IPS-18a (cell line): ENCODE results near the gene ZNF254.

Source experiments
- H3K27ac ChIP-seq: one replicate; pipeline ENCODE4 v1.5.1; 2013; ENCODE audit warnings: low read length
- H3K27me3 ChIP-seq: one replicate; pipeline ENCODE4 v1.6.1; 2013; ENCODE audit warnings: mild to moderate bottlenecking, low read length; ENCODE audit not compliant: control insufficient read depth, insufficient read depth
- H3K36me3 ChIP-seq: one replicate; pipeline ENCODE4 v1.6.1; 2013; ENCODE audit warnings: low read depth, low read length; ENCODE audit not compliant: control insufficient read depth
- H3K4me1 ChIP-seq: one replicate; pipeline ENCODE4 v1.6.1; 2013; ENCODE audit warnings: low read depth, low read length; ENCODE audit not compliant: control insufficient read depth
- H3K4me3 ChIP-seq: one replicate; pipeline ENCODE4 v1.5.1; 2013; ENCODE audit warnings: low read length
- H3K9ac ChIP-seq: one replicate; pipeline ENCODE4 v1.6.1; 2013; ENCODE audit warnings: mild to moderate bottlenecking, low read length, moderate library complexity
- H3K9me3 ChIP-seq: one replicate; pipeline ENCODE4 v1.6.1; 2013; ENCODE audit warnings: low read depth, low read length; ENCODE audit not compliant: control insufficient read depth

ZNF254 gene

DNA sequence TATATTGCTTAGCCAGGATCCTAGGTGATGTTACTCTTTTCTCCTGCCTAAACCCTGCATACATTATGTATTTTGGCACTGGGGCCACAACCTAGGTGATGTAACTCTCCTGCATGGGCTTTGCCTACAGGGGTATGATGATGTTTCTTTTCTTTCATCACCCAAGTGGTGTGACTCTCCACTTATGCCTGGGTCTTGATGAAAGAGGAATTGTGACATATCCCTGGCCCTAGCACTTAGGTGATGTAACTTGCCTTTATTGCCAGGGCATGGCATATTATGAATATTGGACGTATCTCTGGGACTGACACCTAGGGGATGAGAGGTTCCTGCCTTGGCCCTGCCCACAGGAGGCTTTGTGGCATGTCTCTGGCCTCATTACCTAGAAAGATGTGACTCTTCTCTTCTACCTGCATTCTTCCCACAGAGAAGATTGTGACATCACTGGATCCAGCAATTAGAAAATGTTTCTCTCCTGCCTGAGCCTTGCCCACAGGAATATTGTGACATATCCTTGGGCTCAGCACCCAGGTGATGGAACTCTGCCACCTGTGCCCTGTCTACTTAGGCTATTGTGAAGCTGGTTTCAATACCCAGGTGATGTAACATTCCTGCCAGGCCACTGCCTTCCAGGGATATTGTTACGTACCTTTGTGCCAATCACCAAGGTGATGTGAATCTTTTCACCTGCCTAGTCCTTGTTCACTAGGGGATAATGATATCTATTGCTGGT, 27.3 kb upstream of the ZNF254 start:
- Histone ChIP-seq H3K9me3 (no peaks in the 10 kb centered on the region), H3K27ac (no peak overlapping the region), H3K9ac (no peak overlapping the region), H3K4me1 (no peaks in the 10 kb centered on the region), H3K36me3 (peaks cover 60% of the 10 kb centered on the region), H3K4me3 (no peak overlapping the region), H3K27me3 (no peaks in the 10 kb centered on the region)

DNA sequence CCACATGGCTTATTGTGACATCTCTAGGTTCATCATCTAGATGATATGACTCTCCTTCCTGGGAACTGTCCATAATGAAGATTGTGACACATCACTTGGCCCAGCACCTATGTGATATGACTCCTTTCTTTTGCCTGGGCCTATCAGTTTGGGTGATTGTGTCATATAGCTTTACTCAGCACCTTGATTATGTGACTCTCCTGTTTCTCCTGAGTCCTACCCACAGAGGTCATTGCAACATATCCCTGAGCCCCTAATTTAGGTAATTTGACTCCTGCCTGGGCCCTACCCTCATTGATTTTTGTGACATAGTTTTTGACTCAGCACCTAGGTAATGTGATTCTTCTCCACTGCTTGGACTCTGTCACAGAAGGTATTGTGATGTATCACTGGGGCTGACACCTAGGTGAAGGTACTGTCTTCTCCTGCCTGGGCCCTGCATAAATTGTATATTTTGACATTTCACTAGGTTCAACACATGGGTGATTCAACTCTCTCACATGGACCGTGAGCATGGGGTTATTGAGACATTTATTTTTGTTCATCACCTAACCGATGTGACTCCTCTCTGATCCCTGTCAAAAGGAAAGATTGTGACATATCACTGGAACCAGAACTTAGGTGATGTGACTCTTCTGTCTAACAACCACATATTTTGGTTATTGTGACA, 26.2 kb upstream of the ZNF254 start:
- no peak overlapping the region for H3K4me3 ChIP-seq
- no peaks in the 10 kb centered on the region for H3K9me3 ChIP-seq
- no peak overlapping the region for H3K9ac ChIP-seq
- H3K36me3 ChIP-seq, result peaks cover 61% of the 10 kb centered on the region
- no peak overlapping the region for H3K27ac ChIP-seq
- H3K27me3 ChIP-seq, result no peaks in the 10 kb centered on the region
- no peaks in the 10 kb centered on the region for H3K4me1 ChIP-seq

DNA sequence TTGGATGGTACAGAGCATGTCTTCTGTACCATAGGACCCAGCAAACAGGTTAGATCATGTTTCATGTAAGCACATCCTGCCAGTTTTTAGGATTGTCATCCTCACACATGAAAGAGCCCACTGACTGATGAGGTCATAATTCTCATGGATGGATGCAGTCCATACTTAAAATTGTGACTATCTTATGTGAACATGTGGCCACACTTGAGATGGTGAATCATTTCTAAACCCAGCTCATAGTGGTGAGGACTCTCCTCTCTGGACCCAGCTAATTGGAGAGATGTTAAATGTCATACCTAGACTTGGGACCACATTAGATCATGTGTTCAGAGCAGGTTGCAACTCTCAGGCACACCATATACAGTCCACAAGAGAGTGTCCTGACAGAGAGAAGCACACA, 24.8 kb upstream of the ZNF254 start:
- peaks cover 54% of the 10 kb centered on the region for H3K36me3 ChIP-seq

DNA sequence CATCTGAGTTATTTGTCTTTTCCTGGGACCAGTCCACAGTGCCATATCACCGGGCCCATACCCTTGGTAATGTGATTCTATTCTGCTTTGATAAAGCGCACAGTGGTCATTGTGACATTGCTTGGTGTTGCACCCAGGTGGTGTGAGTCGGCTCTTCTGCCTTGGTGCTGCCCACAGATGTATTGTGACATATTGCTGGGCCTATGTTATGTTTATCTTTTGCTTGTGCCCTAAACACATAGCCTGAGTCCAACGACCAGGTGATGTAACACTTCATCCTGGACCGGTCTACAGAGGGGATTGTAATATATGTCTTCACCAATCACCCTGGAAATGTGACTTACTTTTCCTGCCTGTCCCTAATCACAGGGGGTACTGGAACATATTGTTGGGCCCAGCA, 23.7 kb upstream of the ZNF254 start:
- Histone ChIP-seq H3K27me3 (no peaks in the 10 kb centered on the region), H3K27ac (no peak overlapping the region), H3K4me3 (no peak overlapping the region), H3K9ac (no peak overlapping the region), H3K4me1 (no peaks in the 10 kb centered on the region), H3K36me3 (peaks cover 55% of the 10 kb centered on the region), H3K9me3 (no peaks in the 10 kb centered on the region)

More for the DNA sequence above, 24.8 kb upstream of the ZNF254 start:
- Histone ChIP-seq H3K4me1 (no peaks in the 10 kb centered on the region), H3K27me3 (no peaks in the 10 kb centered on the region), H3K9ac (no peak overlapping the region), H3K27ac (no peak overlapping the region), H3K9me3 (no peaks in the 10 kb centered on the region), H3K4me3 (no peak overlapping the region)

DNA sequence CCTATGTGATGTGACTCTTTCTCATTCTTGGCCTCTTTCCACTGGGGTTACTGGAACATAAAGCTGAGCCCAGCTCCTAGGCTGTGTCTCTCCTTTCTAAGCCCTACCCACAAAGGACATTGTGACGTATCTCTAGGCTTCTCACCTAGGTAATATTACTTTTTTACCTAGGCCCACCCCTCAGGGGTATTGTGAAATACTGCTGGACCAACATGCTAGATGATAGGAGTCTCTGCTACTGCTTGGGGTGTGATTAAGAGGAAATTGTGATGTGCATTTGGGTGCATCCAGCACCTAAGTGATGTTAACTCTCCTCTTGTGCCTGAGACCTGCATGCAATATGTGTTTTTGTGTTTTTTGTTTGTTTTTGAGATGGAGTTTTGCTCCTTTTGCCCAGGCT, 22.8 kb upstream of the ZNF254 start:
- no peak overlapping the region for H3K9ac ChIP-seq
- peaks cover 48% of the 10 kb centered on the region for H3K36me3 ChIP-seq
- no peak overlapping the region for H3K27ac ChIP-seq
- H3K4me1 ChIP-seq, result no peaks in the 10 kb centered on the region
- H3K27me3 ChIP-seq, result no peaks in the 10 kb centered on the region
- no peaks in the 10 kb centered on the region for H3K9me3 ChIP-seq
- no peak overlapping the region for H3K4me3 ChIP-seq

DNA sequence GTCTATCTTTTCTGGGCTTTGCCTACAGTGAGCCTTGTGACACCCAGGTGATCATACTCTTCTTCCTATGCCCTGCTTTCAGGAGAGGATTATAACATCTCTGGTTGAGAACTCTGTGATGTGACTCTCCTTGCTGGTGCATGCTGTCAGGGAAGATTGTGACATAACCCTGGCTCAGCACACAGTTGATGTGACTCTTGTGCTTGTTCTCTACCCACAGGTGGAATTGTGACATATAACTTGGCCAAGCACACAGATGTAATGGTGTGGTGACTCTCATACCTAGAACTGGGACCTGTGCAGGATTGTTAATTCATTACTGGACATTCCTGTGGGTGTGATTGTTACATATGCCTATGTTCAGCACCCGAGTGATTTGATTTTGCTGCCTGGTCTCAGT, 21.7 kb upstream of the ZNF254 start:
- H3K9me3 ChIP-seq, result no peaks in the 10 kb centered on the region
- no peak overlapping the region for H3K27ac ChIP-seq
- H3K4me3 ChIP-seq, result no peak overlapping the region
- peaks cover 38% of the 10 kb centered on the region for H3K36me3 ChIP-seq
- H3K27me3 ChIP-seq, result no peaks in the 10 kb centered on the region
- H3K4me1 ChIP-seq, result no peaks in the 10 kb centered on the region
- no peak overlapping the region for H3K9ac ChIP-seq

DNA sequence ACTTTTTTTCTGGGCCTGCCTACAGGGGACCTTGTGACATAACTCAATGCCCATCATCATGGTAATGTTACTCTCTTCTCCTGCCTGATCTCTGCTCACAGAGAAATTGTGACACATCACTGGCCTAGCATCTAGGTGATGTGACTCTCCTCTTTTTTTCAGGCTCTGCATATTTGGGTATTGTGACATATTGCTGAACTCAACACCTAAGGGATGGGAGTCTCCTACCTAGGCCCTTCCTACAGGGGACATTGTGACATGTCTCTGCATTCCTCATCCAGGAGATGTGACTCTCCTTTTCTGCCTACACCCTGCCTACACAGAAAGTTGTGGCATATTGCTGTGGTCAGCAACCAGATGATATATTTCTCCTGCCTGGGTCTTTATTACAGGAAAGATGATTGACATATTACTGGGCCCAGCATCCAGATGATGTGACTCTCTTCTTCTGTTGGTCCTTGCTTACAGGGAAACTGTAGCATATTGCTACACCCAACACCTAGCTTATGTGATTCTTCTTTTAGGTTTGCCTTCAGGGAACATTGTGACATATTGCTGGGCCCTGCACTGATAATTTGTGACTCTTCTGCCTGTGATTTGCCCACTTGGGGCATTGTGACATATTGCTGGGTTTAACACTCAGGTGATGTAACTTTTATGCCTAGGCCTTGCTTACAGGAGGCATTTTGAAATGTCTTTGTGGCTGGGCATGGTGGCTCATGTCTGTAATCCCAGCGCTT, 21.0 kb upstream of the ZNF254 start:
- no peaks in the 10 kb centered on the region for H3K9me3 ChIP-seq
- peaks cover 30% of the 10 kb centered on the region for H3K36me3 ChIP-seq
- no peak overlapping the region for H3K4me3 ChIP-seq
- no peaks in the 10 kb centered on the region for H3K4me1 ChIP-seq
- no peak overlapping the region for H3K9ac ChIP-seq
- H3K27ac ChIP-seq, result no peak overlapping the region
- H3K27me3 ChIP-seq, result no peaks in the 10 kb centered on the region

DNA sequence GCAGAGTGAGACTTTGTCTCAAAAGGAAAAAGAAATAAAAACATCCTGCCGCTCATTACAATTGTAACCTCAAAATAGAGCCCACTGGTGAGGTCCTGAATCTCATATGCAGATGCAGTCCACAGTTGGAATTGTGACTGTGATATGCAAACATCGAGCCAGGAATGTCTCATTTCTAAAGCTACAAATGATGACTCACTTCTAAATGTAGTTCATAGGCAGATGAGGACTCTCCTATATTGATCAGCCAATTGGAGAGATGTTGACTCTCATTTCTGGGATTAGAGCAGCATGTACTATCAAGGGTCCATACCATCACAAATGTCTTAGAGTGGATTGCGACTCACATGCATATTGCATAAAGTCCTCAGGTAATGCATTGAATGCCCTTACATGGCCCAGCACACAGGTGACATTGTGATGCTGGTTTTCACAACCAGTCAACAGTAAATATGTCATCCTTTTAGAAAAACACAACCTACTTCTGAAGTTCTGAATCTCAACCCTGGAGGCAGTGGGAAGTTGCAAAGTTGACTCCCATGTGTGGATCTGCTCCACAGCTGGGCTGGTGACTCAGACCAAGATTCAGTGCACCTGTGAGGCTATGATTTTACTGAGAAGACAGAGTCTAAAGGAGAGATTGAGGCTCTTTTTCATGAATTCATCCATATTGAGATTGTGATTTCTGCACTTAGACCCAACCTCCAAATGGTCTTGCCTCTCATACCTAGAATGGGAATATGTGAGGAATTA, 16.9 kb upstream of the ZNF254 start:
- Histone ChIP-seq H3K27me3 (no peaks in the 10 kb centered on the region), H3K4me3 (no peak overlapping the region), H3K4me1 (peaks cover 10% of the 10 kb centered on the region), H3K9ac (no peak overlapping the region), H3K27ac (no peak overlapping the region), H3K9me3 (peaks cover 9% of the 10 kb centered on the region), H3K36me3 (peaks cover 47% of the 10 kb centered on the region)

DNA sequence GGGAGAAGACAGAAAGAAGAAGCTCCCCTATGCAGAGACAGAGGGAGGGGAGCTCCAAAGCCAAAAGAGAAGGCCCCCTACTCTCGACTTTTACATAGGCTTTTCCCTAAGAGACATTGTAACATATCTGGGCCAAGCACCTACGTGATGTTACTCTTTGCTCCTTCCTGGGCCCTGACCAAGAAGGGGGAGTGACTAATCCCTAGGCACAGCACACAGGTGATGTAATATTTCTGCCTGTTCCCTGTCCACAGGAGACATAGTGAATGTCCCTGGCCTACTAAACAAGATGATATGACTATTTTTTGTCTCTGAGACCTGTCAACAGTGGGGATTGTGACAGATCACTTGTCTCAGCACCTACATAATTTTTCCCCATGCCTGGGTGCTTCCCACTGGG, 15.9 kb upstream of the ZNF254 start:
- Histone ChIP-seq H3K4me1 (peaks cover 15% of the 10 kb centered on the region), H3K9ac (no peak overlapping the region), H3K9me3 (peaks cover 11% of the 10 kb centered on the region), H3K27ac (no peak overlapping the region), H3K27me3 (no peaks in the 10 kb centered on the region), H3K36me3 (peaks cover 38% of the 10 kb centered on the region), H3K4me3 (no peak overlapping the region)

DNA sequence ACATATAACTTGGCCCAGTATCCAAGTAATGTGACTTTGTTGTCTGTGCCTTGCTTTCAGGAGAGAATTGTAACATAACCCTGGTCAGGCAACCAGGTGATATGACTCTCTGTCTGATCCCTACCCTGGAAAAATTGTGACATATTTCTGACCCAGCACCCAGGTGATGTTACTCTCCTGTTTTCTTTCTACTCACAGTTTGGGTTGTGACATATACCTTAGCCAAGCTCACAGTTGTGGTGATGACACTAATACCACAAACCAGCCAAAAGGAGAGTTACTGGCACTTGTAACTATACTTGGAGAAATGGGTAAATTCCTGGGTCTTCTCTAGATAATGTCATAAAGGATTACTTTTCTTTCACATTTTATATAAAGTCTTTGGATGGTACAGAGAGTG, 14.3 kb upstream of the ZNF254 start:
- Histone ChIP-seq H3K4me3 (no peak overlapping the region), H3K9me3 (peaks cover 14% of the 10 kb centered on the region), H3K27ac (no peak overlapping the region), H3K4me1 (peaks cover 32% of the 10 kb centered on the region), H3K27me3 (no peaks in the 10 kb centered on the region), H3K36me3 (peaks cover 28% of the 10 kb centered on the region), H3K9ac (no peak overlapping the region)

DNA sequence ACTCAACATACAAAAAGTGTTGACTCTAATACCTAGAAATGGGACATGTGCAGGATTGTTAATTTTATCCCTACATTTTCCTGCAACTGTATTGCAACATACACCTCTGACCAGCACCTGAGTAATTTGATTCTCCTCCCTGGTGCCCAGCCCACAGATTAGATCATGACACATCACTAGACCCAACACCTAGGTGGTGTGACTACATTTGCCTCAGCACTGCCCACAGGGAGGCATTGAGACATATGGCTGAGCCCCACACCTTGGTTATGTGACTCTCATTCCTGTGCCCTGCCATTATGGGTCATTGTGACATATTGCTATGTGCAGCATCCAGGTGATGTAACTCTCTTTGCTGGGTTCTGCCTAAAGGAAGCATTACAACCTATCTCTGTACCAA, 13.2 kb upstream of the ZNF254 start:
- no peak overlapping the region for H3K27ac ChIP-seq
- peaks cover 21% of the 10 kb centered on the region for H3K36me3 ChIP-seq
- peaks cover 14% of the 10 kb centered on the region for H3K9me3 ChIP-seq
- H3K9ac ChIP-seq, result no peak overlapping the region
- no peaks in the 10 kb centered on the region for H3K27me3 ChIP-seq
- peaks cover 43% of the 10 kb centered on the region for H3K4me1 ChIP-seq
- H3K4me3 ChIP-seq, result no peak overlapping the region
